Measurements from ENCODE around the gene C3orf18. TPM values are rescaled to one million over a fixed set of nuclear protein-coding genes. Genes with fewer than 3 reads are reported as not detected.
A peak's percentile ranks its signal among the peaks of the same experiment; 100 is the strongest.

The C3orf18 gene
- total RNA-seq: 48.4 TPM
- long read RNA-seq, transcript C3orf18-201 (6 exons, 2,655 nt): minor isoform, 7 of 95 reads
- long read RNA-seq, transcript C3orf18-203 (5 exons, 2,486 nt): major isoform, 55 of 95 reads
- long read RNA-seq, transcript C3orf18-210 (4 exons, 788 nt): minor isoform, 13 of 95 reads
- long read RNA-seq, partial matches to known transcripts: 1 of 95 reads
- long read RNA-seq, other reads (novel, unspliced or antisense): 17 of 95 reads

DNA sequence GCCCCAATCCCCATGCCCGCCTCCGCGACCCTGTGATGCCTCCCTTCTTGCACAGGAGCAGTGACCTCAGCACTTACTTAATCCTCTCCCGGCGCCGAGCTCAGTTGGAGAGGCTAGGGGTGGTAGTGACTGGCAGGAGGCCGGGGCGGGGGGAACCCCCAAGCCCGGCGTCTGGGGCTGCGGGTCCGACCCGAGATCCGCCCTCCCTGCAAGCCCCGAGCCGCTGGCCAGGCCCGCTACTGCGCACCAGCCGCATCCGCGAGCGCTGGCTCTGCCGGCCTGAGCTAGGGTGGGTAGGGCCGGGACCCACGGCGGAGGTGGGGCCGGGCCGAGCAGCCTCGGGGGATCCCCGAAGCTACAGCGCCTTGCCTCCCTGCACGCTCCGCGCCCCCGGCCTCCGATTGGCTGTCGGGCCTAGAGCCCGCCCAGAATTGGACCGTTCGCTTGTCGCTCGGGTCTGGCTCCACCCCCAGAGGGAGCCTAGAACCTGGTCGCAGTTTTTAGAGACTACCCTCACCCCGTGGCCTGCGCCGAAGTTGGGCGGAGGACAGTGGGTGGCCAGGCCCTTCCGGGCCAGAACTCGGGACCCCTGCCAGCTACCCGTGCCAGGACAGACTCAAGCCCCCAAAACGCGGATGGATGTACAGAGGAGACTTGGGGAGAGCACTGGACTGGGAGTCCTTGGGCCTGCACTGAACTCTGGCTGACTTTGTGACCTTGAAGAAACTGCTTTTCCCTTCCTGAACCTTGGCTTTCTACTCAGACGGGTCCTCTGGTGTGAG lies at the start of gene C3orf18:
Gene C3orf18 (minus strand): TSS at position 362 of the 782 bp plus-strand sequence. CDS start 2,048 bp downstream, outside the sequence.
- intact Hi-C loops (cut with DNase I): loop anchor here (2.0 kb wide), 1 partner anchor 817 kb away; the partner anchor contains the start of gene MANF
- peak; percentile 83 for ATAC-seq
- peak; percentile 98 for DNase-seq (ENCODE audit: missing footprints)

DNA sequence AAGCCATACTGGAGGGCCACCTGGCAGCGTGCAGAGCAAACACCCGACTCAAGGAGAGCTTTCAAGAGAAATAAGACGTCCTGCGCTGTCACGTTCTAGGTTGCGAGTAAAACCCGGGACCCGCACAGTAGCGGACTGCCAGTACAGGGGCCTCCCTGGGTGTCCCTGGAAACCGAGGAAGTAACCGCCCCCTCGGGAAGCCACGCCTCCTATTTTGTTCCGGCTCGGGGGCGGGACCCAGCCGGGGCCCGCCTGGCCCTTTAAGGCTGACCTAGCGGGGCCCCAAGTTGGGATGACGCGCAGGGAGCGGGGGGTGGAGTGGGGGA lies 49.2 kb upstream of the C3orf18 start:
- peak; percentile 73 for ATAC-seq
- peak; percentile 96 for DNase-seq (ENCODE audit: missing footprints)
- intact Hi-C loops (cut with DNase I): loop anchor here (1.0 to 5.0 kb wide), 3 partner anchors 36 to 776 kb away; partner anchors contain the start of gene RBM15B

DNA sequence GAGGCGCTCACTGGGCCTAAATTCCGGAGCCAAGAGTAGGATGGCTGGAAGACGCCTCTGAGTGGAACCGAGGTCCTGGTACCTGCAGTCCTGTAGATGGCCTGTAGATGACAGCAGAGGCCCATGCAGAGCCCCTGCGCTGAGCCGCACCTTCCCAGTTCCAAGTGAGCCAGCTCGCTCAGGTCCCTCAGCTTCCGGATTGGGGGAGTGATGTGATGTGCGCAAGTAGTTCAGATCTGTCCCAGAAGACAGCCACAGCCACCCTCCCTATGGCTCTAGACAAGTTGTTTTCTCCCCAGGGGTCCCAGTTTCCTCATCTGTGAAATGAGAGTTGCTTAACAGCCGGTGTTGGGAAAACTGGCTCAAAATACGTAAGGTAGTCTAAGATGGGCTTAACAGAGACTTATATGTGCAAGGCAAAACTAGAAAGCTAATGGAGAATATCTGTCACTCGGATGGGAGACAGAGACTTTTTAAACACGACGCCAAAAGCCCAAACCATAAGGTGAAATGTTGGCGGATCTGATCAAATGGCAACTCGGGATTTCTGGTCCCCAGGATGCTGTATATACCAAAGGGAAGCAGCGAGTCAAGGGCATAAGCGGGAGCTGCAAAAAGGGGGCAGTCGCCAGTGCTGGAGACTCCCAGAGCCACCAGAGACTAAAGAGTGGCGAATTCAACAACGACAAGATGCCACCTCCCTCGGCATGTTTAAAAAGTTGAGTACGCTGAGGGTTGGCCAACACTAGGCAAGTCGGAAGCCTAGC lies 48.6 kb upstream of the C3orf18 start:
- intact Hi-C loops (cut with DNase I): loop anchor here (1.0 to 5.0 kb wide), 3 partner anchors 36 to 776 kb away; partner anchors contain the start of gene RBM15B
- peak; percentile 45 for ATAC-seq
- DNase-seq (ENCODE audit: missing footprints): peak; percentile 92

DNA sequence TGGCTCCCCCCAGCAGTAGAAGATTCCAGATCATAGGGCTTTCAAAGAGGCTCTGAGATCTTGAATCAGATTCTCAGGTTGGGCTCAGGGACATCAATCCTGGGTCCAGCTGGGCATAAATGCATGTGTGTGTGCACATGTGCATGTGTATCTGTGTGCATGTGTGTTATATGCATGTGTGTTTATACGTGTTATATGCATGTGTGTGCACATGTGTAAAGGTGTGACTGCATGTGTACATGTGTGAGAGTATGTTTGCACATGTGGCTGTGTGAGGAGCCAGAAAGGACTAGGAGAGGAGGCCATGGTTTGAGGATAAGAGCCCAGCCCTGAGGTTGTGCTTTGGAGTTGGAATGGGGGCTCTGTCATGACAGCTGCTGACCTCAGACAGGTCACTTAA lies 47.6 kb upstream of the C3orf18 start:
- intact Hi-C loops (cut with DNase I): loop anchor here (5.0 kb wide), 2 partner anchors 757 to 777 kb away; partner anchors contain the start of gene RBM15B
- ATAC-seq (no peak), DNase-seq (ENCODE audit: missing footprints) (no peak)

DNA sequence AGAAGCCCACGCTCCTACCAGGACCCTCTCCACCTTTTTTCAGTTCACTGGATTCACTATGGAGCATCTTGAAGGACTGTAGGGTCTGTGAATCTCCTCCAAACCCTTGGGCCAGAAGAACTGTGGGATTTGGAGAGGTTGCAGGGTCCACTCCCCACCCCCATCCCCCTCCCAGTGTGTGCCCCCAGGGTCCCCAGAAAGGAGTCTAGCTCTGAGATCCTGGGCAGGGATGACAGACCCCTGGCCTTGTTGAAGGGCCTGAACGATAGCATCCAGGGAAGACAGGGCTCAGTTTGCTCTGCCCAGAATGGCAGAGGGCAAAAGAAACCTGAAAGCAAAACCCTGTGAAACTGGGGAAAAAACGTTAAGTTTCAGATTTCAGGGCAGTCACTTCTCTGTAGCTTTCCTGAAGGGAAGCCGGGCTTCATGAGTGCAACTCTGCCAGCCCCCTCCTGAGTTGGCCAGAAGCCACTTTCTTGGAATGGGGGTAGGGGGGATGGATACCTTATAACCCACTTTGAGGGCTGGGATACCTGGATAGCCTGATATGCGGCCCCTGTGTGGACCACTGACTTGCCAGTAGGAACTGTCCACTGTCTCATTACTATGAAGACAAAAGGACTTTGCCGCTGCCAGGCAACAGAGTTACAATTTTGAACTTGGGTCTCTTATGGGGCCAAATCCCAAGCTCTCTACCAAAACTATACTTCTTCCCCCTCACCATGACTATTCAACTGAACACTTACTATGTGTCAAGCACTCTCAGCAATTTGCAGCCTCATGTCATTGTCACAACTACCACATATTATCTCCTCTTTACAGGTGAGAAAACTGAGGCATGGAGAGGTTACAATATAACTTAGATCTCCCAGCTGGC lies 45.7 kb upstream of the C3orf18 start:
- DNase-seq (ENCODE audit: missing footprints) (no peak), ATAC-seq (no peak)
- intact Hi-C loops (cut with DNase I): loop anchor here (1.0 to 5.0 kb wide), 3 partner anchors 41 to 266 kb away; partner anchors contain the start of gene ZMYND10

DNA sequence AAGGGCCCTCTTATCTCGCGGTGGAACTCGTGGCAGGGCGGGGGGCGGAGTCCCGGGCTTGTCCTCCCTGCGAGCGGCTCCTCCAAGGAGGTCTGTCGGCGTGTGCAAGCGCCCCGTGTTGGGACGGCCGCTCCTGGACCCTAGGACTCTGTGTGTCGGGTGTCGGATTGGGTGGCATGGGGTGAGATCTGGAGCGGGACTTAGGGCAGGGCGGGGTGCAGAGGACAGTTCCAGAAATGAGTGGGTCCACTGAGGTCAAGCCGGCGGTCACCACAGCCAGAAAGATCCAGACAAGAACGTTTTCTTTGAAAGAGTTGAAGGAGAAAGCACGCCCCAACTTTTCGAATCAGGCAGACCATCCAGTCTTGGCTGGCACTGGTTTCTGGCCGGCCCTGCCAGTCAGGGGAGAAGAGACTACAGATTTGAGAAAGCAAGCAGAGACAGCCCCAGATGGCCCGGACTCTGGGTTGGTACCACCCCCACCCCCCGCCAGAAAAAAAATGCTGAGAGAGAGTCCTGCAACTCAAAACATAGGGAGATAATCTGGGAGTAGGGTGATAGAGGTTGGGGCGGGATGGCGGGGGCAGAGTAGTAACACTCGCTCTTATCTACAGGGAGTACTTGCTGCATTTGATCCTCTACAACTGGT lies 44.8 kb upstream of the C3orf18 start:
- intact Hi-C loops (cut with DNase I): loop anchor here (1.0 to 5.0 kb wide), 3 partner anchors 40 to 265 kb away; partner anchors contain the start of gene ZMYND10
- no peak for DNase-seq (ENCODE audit: missing footprints)
- ATAC-seq: no peak

DNA sequence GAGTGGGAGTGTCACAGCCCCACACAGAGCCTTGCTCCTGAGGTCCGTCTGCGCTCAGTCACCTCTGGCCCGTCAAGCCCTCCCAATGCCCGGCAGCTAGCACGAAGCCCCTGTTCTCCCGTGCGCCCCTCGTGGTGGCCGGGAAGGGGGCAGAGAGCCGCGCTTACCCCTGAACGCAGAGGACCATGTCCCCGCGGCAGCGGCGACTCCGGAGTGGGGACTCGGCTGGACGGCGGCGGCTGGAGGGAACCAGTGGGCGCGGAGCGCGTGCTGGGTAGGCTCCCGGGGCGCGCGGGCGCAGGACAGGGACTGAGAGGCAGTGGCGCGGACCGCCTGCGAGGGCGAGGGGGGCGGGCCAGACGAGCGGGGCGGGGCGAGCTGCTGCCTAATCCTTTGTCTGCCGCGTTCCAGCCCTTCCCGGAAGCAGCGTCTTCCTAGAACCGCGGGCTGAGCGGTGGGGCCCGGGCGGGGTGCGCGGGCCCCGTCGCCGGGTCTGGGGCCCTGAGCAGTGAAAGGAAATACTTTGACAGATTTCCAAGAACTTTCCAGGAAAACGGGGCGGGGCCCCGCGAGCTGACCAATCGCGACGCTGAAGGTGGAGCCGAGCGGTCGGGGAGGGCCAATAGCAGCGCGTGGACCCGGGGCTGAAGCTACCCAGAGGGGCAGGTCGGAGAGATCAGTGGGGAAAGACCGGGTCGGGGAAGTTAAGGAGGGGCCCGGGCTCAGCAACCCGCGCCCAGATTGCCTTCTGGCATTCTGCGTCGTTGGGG lies 44.1 kb upstream of the C3orf18 start, which contains the start of gene CISH:
Gene CISH (minus strand): TSS at position 311 of the 770 bp plus-strand sequence. CDS start 124 bp downstream, at position 187.
- peak; percentile 98 for DNase-seq (ENCODE audit: missing footprints)
- intact Hi-C loops (cut with DNase I): loop anchor here (1.0 to 5.0 kb wide), 3 partner anchors 39 to 264 kb away; partner anchors contain the start of gene ZMYND10
- peak; percentile 87 for ATAC-seq

DNA sequence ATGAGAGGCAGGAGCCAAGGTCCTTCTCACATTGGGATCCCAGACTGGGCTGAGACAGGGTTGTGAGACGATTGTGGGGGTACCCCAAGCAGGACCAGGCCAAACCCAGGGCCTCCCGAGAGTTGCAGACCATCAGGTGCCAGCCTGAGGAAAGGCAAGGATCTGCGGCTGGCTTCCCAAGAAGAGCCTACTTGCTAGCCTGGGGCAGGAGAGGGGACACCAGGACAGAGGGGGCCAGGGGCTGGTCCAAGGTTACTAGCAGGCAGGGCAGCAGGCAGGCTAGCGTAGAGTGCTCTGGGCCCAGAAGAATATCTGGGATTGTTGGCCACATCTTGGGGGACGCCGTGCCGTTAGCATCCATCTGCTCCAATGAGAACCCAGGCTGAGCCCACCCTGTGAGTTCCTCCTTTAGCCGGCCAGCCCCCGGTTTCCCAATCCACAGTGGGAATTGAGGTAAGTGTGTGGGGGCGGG lies 43.5 kb upstream of the C3orf18 start:
- DNase-seq (ENCODE audit: missing footprints) (no peak), ATAC-seq (no peak)
- intact Hi-C loops (cut with DNase I): loop anchor here (5.0 kb wide), 2 partner anchors 174 to 264 kb away; partner anchors contain the start of gene ZMYND10

DNA sequence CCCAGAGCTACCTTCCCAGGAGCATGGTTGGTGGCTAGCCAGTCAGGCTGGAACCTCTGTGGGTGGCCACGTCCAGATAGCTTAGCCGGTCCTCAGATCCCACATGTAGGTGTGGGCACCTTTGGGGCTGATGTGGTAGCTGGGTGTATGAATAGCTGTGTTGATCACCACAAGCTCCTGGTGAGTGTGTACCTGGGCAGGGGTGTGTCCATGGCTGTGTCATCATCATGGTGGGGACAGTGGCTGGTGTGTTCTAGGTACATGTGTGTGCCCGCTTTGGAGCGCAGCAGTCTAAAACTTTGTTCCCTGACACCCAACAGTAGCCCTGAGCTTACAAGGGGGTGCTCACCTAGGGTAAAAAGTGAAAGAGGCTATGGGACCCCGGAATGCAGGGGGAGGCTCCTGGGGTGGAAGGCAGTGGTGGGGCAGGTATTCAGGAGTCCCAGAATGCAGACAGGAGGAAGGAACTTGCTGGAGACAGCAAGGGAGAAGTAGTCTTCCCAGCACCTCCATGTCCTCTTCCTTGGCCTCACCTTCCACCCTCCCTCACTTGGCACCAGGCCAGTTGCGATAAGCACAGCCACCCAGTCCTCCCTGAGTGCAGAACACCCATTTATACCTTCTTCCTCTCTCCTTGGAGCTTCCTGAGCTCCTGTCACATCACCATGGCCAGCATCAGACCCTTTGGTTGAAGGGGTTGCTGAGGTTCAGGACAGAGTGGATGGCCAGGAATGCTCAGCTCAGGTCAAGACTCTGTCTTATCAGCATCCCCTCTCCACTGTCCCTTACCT lies 42.8 kb upstream of the C3orf18 start:
- intact Hi-C loops (cut with DNase I): loop anchor here (5.0 kb wide), 2 partner anchors 173 to 263 kb away; partner anchors contain the start of gene ZMYND10

DNA sequence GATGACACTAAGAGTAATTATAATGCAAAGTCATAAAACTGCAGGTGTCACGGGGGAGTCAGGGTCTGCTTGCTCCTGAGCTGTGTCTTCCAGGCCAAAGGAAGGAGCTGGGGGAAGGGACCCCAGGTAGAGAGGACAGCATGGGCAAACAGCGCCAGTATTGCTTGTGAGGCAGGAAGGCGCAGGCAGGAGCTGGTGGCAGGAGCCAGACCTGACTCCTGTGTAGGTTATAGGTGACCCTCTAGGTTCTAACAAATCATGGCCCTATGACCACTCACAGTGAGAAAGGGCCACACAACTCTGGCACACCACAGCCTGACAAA lies 42.2 kb upstream of the C3orf18 start:
- intact Hi-C loops (cut with DNase I): loop anchor here (5.0 kb wide), 2 partner anchors 172 to 262 kb away; partner anchors contain the start of gene ZMYND10
- no peak for DNase-seq (ENCODE audit: missing footprints)
- no peak for ATAC-seq

More for the DNA sequence above, 42.8 kb upstream of the C3orf18 start:
- ATAC-seq (no peak), DNase-seq (ENCODE audit: missing footprints) (peak; percentile 55)

DNA sequence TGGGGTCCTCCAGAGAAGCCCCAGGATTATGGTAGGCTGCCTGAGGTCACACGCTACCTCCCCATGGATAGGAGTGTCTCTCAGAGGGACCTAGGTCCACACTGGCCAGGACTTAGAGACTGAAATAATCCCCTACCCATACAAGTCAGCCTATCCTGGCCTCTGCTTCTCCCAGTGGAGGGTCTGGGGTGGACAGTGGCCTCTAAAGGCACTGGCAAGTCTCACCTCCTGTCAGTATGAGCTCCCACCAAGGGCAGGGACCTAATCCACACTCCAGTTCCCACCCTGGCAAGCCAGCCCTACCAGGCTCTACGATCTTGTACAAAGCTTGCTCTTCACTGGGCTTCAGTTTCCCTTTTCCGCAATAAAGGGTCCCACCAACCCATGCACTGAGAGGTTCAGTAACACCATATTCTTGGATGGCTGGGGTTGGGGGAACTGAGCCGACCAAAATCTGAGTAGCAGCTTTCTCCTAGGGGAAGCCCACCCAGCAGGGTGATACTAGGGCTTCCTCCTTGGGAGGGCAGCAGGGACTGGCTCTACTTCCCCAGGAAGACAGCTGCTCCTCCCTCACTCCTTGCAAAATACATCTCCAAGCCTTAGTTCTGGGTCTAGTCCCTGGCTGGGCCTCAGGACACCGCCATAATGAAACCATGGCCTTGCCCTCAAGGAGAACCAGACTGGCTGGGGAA lies 41.7 kb upstream of the C3orf18 start:
- DNase-seq (ENCODE audit: missing footprints): no peak

DNA sequence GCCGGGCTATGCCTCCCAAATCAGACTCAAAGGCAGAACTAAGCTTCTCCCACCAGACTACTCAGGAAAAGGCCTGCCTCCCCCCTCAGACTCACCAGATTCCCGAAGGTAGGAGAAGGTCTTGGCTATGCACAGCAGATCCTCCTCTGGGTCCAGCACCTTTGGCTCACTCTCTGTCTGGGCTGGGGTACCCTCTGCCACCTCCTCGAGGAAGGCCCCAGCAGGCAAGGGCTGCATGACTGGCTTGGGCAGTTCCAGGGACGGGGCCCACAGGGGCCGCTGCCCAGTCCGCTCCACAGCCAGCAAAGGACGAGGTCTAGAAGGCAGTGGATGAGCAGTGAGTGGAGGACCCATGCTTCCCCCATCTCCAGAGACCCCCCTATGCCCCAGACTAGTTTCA lies 40.7 kb upstream of the C3orf18 start:
- no peak for DNase-seq (ENCODE audit: missing footprints)
- no peak for ATAC-seq
- intact Hi-C loops (cut with DNase I): no loop called here

More for the DNA sequence above, 41.7 kb upstream of the C3orf18 start:
- intact Hi-C loops (cut with DNase I): no loop called here
- ATAC-seq: no peak

DNA sequence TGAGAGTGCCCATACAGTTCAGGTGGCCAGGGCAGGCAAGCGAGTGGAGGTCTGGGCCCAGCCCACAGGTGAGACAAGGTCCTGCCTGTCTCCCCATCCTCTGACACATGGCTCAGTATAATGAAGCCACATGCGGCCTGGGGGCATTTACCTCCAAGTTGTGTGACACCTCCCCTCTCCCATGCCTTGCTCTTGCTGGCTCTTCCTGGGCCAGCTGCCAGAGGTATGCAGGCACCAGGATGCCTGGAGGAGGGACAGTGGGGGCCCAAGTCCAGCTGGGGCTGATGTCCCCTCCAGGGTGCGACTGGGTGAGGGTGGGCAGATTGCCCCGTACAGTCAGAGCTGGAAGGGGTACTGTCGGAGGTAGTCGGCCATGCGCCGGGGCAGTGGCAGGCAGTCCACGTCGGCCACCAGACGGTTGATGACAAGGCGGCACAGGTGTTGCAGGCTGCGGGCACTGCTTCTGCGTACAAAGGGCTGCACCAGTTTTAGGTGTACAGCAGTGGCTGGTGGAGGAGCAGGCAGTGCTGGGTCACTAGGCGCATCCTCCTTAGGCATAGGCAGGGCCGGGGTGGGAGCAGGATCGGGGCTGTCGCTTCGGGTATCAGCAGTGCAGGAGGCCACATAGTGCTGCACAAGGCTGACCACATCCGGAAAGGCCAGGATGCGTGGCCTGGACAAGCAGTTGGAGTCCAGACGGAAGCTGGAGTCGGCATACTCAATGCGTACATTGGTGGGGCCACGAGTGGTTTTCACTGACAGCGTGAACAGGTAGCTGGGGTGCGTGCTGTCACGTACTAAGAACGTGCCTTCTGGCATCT lies 39.9 kb upstream of the C3orf18 start:
- DNase-seq (ENCODE audit: missing footprints): peak; percentile 67

DNA sequence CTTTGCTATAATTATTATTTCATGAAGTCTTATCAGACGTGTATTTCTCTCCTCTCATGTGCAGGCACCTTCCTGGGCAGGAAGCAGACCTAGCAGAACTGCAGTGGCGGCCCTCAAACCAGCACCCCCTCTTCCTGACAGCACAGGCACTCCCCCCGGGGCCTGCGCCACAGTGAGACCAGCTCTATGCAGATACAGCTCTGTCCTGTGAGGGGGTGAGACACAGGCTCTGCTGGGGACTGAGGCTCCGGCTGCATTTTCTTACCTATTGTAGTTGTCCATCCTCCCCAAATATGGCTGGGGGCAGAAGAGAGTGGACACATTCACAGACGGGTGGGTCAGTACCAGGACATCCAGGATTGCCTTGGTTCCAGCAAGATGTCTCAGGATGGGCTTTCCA lies 39.0 kb upstream of the C3orf18 start:
- ATAC-seq (no peak), DNase-seq (ENCODE audit: missing footprints) (no peak)
- intact Hi-C loops (cut with DNase I): no loop called here

More for the DNA sequence above, 39.9 kb upstream of the C3orf18 start:
- intact Hi-C loops (cut with DNase I): no loop called here
- no peak for ATAC-seq

Measured in Right ventricle myocardium inferior (tissue), 1 donor.